ENCODE data around the gene PLCB1. TPM values are rescaled to one million over a fixed set of nuclear protein-coding genes. Genes with fewer than 3 reads are reported as not detected.

Gene PLCB1
- total and polyA plus RNA-seq, 4 donors: 1.6 to 43.8 (median 6.1) TPM

- DNase-seq: no peak
Measured at GRCh38 chr20:8143474-8143873, 11.4 kb downstream of the PLCB1 start.

DNA sequence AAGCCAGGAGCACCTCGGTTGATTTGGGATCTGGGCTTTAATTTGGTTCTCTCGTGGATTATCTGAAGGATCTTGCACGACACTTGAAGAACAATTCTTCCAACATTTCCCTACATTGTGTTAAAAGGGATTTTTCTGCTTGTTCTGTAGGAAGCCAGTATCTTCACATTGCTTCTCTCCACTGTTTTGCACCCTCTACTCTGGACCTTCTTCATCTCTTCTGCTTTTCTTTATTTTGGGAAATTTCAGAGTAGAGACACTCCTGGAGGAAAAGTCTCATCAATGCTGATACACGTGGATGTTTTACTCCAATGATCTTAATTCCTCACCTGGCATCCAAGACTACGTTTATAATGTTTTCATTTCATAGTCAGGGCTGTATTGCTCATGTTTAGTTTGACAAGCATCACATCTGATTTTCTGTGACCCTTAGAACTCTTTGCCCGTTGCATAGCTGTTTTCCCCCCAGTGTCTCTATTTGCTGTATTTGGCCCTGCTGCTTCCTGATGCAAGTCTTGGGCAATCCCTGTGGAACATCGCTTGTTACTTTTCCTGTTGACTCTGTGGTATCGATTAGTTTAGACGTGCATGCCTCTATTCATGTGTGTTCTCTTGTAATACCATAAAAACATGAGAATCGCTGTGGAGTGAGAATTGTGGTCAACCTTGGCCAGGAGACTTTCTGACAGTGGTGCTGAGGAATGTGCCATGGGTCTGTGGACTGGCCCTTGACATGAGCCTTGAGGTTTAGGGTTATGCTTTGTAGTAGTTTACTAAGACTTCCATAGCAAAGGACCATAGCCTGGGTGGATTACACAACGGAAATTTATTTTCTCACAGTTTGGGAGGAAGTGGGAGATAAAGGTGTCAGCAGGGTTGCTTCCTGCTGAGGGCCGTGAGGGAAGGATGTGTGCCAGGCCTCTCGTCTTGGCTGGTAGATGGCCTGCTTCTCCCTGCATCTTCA lies 12.5 kb downstream of the PLCB1 start:
- 41 to 59% methylated on average over 13 of the region's 13 CpGs for WGBS, 2 donors
- H3K4me1 ChIP-seq (ENCODE audit: control insufficient read depth in 5 of 5, insufficient read depth in 5 of 5, low read length in 5 of 5): peaks cover 0 to 5% (median 0%) of the 10 kb centered on the region in 5 donors
- peak overlapping the region in 1 of 2 donors; percentile 53 for H3K27ac ChIP-seq (ENCODE audit: low read depth in 1 of 2, low read length in 1 of 2)

More at GRCh38 chr20:8143474-8143873, 11.4 kb downstream of the PLCB1 start:
- WGBS, 2 donors: 96 to 100% methylated on average over 3 of the region's 3 CpGs
- no peaks in the 10 kb centered on the region for H3K36me3 ChIP-seq (ENCODE audit: control insufficient read depth in 4 of 4, insufficient read depth in 4 of 4, low read length in 4 of 4)
- no peaks in the 10 kb centered on the region for H3K27me3 ChIP-seq (ENCODE audit: control insufficient read depth in 3 of 3, insufficient read depth in 3 of 3, low read length in 2 of 3)
- H3K4me1 ChIP-seq (ENCODE audit: control insufficient read depth in 5 of 5, insufficient read depth in 5 of 5, low read length in 5 of 5): peaks cover 0 to 5% (median 0%) of the 10 kb centered on the region in 5 donors
- H3K9me3 ChIP-seq (ENCODE audit: control insufficient read depth in 4 of 4, insufficient read depth in 3 of 4, low read length in 3 of 4): no peaks in the 10 kb centered on the region
- H3K4me3 ChIP-seq: no peak overlapping the region
- no peak overlapping the region for H3K27ac ChIP-seq (ENCODE audit: low read depth in 1 of 2, low read length in 1 of 2)
- no peak overlapping the region for H3K9ac ChIP-seq (ENCODE audit: insufficient read depth in 1 of 2, low read length in 2 of 2)
- no peak for TF ChIP-seq CTCF (IDR thresholded peaks at IDR 0.05; ENCODE audit: control extremely low read depth, extremely low read depth)
- ATAC-seq (ENCODE audit: insufficient read depth, low FRiP score): no peak

GRCh38 chr20:8145246-8146168 lies 13.4 kb downstream of the PLCB1 start:
- Histone ChIP-seq H3K4me1 (ENCODE audit: control insufficient read depth in 5 of 5, insufficient read depth in 5 of 5, low read length in 5 of 5) (peaks cover 0 to 5% (median 2%) of the 10 kb centered on the region in 5 donors), H3K27me3 (ENCODE audit: control insufficient read depth in 3 of 3, insufficient read depth in 3 of 3, low read length in 2 of 3) (no peaks in the 10 kb centered on the region), H3K9ac (ENCODE audit: insufficient read depth in 1 of 2, low read length in 2 of 2) (no peak overlapping the region), H3K4me3 (no peak overlapping the region), H3K27ac (ENCODE audit: low read depth in 1 of 2, low read length in 1 of 2) (no peak overlapping the region), H3K36me3 (ENCODE audit: control insufficient read depth in 4 of 4, insufficient read depth in 4 of 4, low read length in 4 of 4) (no peaks in the 10 kb centered on the region), H3K9me3 (ENCODE audit: control insufficient read depth in 4 of 4, insufficient read depth in 3 of 4, low read length in 3 of 4) (no peaks in the 10 kb centered on the region)
- ATAC-seq (ENCODE audit: insufficient read depth, low FRiP score) (no peak), DNase-seq (no peak)
- 81 to 87% methylated on average over 8 of the region's 8 CpGs for WGBS, 2 donors
- TF ChIP-seq CTCF (IDR thresholded peaks at IDR 0.05; ENCODE audit: control extremely low read depth, extremely low read depth): no peak

More for the DNA sequence above, 12.5 kb downstream of the PLCB1 start:
- no peak for TF ChIP-seq CTCF (IDR thresholded peaks at IDR 0.05; ENCODE audit: control extremely low read depth, extremely low read depth)
- DNase-seq (no peak), ATAC-seq (ENCODE audit: insufficient read depth, low FRiP score) (no peak)
- Histone ChIP-seq H3K9me3 (ENCODE audit: control insufficient read depth in 4 of 4, insufficient read depth in 3 of 4, low read length in 3 of 4) (no peaks in the 10 kb centered on the region), H3K36me3 (ENCODE audit: control insufficient read depth in 4 of 4, insufficient read depth in 4 of 4, low read length in 4 of 4) (no peaks in the 10 kb centered on the region), H3K4me3 (no peak overlapping the region), H3K9ac (ENCODE audit: insufficient read depth in 1 of 2, low read length in 2 of 2) (no peak overlapping the region), H3K27me3 (ENCODE audit: control insufficient read depth in 3 of 3, insufficient read depth in 3 of 3, low read length in 2 of 3) (no peaks in the 10 kb centered on the region)
